ENCODE data around the gene GTF3C6. TPM values are rescaled to one million over a fixed set of nuclear protein-coding genes. Genes with fewer than 3 reads are reported as not detected.
"Not testable (repeated sequence)": the region's sequence is repeated elsewhere in the genome, so short reads cannot be mapped to it uniquely, and the experiment has no call there.

GTF3C6 gene
- total and polyA plus RNA-seq, 2 experiments from 2014 or later: 58.5 to 138 TPM

DNA sequence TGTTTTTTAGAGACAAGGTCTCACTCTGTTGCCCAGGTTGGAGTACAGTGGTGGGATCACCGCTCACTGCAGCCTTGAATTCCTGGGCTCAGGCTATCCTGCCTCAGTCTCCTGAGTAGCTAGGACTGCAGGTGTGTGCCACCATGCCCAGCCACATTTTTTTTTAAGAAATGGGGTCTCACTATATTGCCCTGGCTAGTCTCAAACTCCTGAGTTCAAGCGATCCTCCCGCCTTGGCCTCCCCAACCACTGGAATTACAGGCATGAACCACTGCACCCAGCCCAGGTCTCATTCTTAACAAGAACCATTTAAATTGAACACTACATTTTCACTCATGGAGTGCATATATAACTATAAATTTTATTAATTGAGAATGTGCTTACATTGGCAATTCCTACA, 43.8 kb downstream of the GTF3C6 start:
- H3K9me3 ChIP-seq (ENCODE audit: low read depth): no peaks in the 10 kb centered on the region
- no peak overlapping the region for H3K27ac ChIP-seq
- no peak for DNase-seq (ENCODE audit: low read depth in 1 of 2, low spot score in 1 of 2)
- H3K36me3 ChIP-seq: peaks cover 12% of the 10 kb centered on the region
- H3K4me1 ChIP-seq (ENCODE audit: low read depth): no peaks in the 10 kb centered on the region
- no peaks in the 10 kb centered on the region for H3K27me3 ChIP-seq
- TF ChIP-seq, protein P1, sequence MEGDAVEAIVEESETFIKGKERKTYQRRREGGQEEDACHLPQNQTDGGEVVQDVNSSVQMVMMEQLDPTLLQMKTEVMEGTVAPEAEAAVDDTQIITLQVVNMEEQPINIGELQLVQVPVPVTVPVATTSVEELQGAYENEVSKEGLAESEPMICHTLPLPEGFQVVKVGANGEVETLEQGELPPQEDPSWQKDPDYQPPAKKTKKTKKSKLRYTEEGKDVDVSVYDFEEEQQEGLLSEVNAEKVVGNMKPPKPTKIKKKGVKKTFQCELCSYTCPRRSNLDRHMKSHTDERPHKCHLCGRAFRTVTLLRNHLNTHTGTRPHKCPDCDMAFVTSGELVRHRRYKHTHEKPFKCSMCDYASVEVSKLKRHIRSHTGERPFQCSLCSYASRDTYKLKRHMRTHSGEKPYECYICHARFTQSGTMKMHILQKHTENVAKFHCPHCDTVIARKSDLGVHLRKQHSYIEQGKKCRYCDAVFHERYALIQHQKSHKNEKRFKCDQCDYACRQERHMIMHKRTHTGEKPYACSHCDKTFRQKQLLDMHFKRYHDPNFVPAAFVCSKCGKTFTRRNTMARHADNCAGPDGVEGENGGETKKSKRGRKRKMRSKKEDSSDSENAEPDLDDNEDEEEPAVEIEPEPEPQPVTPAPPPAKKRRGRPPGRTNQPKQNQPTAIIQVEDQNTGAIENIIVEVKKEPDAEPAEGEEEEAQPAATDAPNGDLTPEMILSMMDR (IDR thresholded peaks at IDR 0.05; ENCODE audit: low read depth, low read length): no peak
- H3K4me3 ChIP-seq: no peak overlapping the region

DNA sequence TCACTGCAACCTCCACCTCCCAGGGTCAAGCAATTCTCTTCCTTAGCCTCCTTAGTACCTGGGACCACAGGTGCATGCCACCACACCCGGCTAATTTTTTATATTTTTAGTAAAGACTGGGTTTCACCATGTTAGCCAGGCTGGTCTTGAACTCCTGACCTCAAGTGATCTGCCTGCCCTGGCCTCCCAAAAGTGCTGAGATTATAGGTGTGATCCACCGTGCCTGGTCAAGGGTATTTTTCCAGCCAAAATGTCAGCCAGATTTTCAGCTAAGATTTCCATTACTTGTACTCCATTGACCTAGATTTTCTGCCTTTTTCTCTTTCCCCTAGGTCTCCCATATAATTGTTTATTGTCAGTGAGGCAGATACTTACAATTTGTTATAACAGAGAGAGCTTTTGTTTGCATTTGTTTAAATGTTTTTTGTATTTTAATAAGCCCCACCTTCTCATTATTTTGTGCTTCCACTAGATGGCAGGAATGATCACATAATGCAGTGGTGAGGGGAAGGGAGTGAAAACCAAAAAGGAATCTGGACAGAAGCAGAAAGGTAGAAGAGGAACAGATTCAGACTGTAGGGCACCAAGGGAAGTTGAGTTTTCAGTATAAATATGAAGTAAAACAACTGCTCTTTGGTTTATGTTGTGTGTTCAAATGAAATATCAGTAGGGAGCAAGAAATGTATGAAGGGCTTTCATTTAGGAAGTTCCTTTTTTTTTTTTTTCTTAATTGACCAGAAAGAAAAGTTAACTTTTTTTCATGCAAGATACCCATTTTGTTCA, 53.0 kb downstream of the GTF3C6 start:
- no peak overlapping the region for H3K4me3 ChIP-seq
- no peaks in the 10 kb centered on the region for H3K27me3 ChIP-seq
- peak; percentile 59 to 67 for DNase-seq (ENCODE audit: low read depth in 1 of 2, low spot score in 1 of 2)
- no peak overlapping the region for H3K27ac ChIP-seq
- no peaks in the 10 kb centered on the region for H3K9me3 ChIP-seq (ENCODE audit: low read depth)
- peaks cover 27% of the 10 kb centered on the region for H3K36me3 ChIP-seq
- no peaks in the 10 kb centered on the region for H3K4me1 ChIP-seq (ENCODE audit: low read depth)
- TF ChIP-seq, protein P1 (IDR thresholded peaks at IDR 0.05; ENCODE audit: low read depth, low read length): peak; percentile 65

DNA sequence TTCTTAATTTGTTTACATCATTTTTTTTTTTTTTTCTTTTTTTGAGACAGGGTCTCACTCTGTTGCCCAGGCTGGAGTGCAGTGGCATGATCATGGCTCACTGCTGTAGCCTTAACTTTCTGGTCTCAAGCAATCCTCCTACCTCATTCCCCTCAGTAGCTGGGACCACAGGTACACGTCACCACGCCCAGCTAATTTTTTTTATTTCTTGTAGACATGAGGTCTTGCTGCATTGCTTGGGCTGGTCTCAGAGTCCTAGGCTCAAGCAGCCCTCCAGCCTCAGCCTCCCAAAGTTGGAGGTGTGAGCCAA, 53.6 kb downstream of the GTF3C6 start:
- Histone ChIP-seq H3K27me3 (no peaks in the 10 kb centered on the region), H3K4me1 (ENCODE audit: low read depth) (no peaks in the 10 kb centered on the region), H3K36me3 (peaks cover 27% of the 10 kb centered on the region), H3K9me3 (ENCODE audit: low read depth) (no peaks in the 10 kb centered on the region), H3K4me3 (no peak overlapping the region), H3K27ac (no peak overlapping the region)
- TF ChIP-seq, protein P1 (IDR thresholded peaks at IDR 0.05; ENCODE audit: low read depth, low read length): no peak
- DNase-seq (ENCODE audit: low read depth in 1 of 2, low spot score in 1 of 2): no peak

DNA sequence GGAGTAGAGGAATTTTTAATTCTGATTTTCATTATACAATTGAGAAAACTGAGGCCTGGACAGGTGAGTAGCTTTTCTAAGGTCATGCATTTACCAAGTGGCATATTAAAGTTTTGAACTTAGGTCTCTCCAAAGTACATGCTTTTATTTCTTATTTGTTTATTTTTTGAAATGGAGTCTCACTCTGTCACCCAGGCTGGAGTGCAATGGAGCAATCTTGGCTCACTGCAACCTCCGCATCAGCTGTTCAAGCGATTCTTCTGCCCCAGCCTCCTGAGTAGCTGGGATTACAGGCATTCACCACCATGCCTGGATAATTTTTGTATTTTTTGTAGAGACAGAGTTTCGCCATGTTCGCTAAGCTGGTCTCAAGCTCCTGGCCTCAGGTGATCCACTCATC, 54.0 kb downstream of the GTF3C6 start:
- peaks cover 27% of the 10 kb centered on the region for H3K36me3 ChIP-seq
- not testable (repeated sequence) for H3K4me1 ChIP-seq (ENCODE audit: low read depth); H3K27me3 ChIP-seq; DNase-seq (ENCODE audit: low read depth in 1 of 2, low spot score in 1 of 2); H3K4me3 ChIP-seq; H3K27ac ChIP-seq; H3K9me3 ChIP-seq (ENCODE audit: low read depth)

DNA sequence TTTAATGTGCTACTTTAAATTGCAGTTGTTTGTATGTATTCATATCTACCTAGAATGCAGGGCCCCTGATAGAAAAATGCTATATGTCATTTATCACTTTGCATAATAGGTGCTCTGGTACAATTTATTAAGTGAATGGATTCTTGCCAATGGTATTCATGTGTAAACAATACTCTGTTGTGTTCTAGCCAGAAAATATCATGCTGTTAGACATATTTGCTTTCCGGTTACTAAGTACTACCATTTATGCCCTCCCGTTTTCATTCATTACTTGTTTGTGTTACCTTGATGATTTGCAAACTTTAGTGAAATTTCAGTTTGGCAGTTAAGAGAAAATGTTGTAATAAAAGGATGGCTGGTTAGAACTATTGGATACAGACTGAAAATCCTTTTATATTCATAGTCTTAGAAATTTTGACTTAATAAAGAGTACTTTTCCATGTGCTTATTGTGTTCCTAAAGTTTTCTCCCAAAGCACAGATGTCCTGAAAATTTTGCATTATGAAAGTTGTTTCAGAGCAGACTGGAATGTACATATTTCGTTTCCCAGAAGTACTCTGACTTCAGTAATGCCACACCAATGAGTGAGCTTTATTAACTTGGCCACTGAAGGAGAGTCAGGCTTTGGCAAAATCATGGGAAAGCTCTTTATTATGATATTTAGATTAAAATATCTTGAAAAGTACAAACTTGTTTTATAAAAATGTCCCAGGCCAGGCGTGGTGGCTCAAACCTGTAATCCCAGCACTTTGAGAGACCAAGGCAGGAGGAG, 54.8 kb downstream of the GTF3C6 start:
- peaks cover 27% of the 10 kb centered on the region for H3K36me3 ChIP-seq
- no peaks in the 10 kb centered on the region for H3K9me3 ChIP-seq (ENCODE audit: low read depth)
- no peak overlapping the region for H3K27ac ChIP-seq
- H3K4me1 ChIP-seq (ENCODE audit: low read depth): no peaks in the 10 kb centered on the region
- no peaks in the 10 kb centered on the region for H3K27me3 ChIP-seq
- TF ChIP-seq, protein P1 (IDR thresholded peaks at IDR 0.05; ENCODE audit: low read depth, low read length): no peak
- no peak overlapping the region for H3K4me3 ChIP-seq
- no peak for DNase-seq (ENCODE audit: low read depth in 1 of 2, low spot score in 1 of 2)
